ENCODE measurements around the gene PPP1R3A.

Gene PPP1R3A

DNA sequence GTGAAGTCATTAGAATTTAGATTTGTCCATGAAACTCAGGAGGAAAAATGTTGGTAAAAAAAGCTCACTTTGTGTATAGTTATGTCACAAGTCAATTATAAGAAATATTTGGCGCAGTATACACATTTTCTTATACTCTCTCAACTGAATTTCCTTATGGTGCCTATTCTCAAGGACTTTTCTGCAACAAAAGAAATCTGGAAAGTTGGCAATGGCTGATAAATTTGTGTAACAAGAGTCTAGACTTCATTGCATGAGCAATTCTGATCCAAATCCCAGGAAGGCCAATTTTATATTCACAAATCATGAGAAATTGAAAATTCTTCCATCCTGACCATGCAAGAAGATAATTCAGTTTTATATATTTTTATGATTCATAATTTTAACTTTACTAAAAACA lies 35.7 kb downstream of the PPP1R3A start:
- no peak for DNase-seq (ENCODE audit: low spot score)

DNA sequence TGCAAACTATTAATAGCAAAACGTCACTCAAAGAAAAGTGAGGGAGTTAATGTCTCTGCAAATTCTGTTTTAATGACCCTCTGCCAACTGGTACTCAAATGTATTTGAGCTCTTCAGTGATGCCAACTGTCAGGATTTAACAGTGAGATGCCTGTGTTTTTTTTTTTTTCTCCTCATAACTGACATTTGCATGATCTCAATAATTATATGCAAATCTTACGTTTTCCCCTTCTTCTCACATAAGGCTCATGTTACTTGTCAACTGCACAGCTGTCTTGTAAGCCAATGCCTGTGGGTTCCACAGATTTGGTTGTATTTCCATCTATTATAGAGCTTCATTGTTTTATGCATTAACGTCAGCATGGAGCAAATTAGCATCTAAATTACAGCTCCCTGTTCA lies 38.2 kb downstream of the PPP1R3A start:
- DNase-seq (ENCODE audit: low spot score): no peak

DNA sequence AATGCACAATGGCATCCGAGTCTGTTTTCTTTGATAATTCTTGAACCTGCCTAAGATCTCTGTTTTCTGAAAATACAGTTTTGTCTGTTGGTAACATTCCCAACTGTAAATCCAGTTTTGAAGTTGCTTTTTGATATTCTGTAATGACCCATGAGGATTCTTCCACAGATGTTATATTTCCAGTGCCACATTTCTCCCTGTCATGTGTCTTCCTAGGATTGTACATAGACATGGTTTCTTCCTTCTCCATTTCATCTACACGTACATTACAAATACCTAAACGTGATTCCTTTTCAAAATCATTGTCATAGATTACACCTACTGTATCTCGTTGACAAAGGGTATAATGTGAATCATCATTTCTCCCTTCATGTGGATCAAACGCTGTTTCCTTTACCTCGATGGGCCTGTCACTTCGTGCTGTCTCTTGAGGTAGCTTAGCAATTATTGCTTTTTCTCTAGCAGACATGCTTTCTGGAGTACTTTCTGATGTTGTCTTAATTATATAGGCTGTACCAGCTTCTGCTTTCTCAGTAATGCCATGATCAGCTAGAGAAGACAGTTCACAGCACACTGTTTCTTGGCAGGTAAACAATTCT lies 40.3 kb downstream of the PPP1R3A start:
- DNase-seq (ENCODE audit: low spot score): no peak

- no peak for DNase-seq (ENCODE audit: low spot score)
Observed at GRCh38 chr7:113875224-113875623, 43.6 kb downstream of the PPP1R3A start.

GRCh38 chr7:113873554-113874151 lies 45.2 kb downstream of the PPP1R3A start:
- DNase-seq (ENCODE audit: low spot score): no peak

DNA sequence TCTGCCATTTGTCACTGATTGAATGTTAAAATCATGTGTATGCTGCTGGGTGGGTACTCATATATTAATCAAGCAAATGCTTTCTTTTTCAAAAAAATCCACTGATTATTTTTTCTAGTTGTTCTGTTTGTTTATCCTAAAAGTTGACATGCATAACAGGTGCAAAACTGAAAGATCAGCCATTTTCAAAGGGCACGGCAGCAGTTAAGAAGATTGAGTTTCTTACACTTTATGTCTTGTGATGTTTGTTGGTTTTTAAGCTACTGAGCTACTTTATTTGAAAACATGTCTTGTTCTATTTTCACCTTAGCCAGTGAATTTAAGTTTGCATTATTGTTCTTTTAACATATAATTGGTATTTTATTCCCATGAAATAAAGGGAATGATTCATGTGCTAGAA lies 45.8 kb downstream of the PPP1R3A start:
- no peak for DNase-seq (ENCODE audit: low spot score)

GRCh38 chr7:113867325-113867724 lies 51.5 kb downstream of the PPP1R3A start:
- no peak for DNase-seq (ENCODE audit: low spot score)

GRCh38 chr7:113856010-113856409 lies 62.8 kb downstream of the PPP1R3A start:
- DNase-seq (ENCODE audit: low spot score): no peak

DNA sequence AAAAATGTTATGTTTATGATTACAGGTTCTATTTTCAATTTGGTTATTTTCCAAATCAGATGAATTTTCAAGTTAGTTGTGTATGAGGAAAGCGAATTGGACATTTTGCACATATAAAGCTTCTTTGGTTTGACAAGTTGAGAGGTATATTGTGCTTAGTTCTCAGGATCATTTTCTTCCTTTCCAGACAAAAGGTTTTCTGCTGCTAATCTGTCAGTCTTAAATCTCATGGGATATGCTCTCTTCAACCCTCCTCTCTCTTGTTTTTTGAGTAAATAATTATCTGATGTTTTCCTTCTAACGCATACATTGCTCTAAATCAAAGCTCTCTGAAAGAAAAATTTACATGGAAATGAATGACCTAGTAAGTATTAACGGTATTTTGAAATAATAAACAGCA lies 77.9 kb downstream of the PPP1R3A start:
- DNase-seq (ENCODE audit: low spot score): no peak

DNA sequence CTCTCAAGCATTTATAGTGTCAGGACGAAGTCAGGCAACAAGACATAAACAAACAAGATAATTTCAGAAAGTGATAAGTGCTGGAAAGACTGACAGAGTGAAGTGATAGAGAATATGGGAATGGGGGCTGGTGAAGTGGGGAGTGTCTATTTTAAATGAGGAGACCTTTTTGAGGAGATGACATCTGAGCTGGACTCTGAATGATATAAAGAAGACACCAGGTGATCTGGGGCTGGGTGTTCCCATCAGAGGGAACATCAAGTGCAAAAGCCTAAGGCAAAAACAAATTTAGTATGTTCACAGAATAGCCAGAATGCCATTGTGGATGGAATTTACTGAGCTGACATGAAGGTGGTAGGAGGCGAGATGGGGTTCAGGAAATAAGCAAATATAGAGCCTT lies 83.4 kb downstream of the PPP1R3A start:
- no peak for DNase-seq (ENCODE audit: low spot score)

DNA sequence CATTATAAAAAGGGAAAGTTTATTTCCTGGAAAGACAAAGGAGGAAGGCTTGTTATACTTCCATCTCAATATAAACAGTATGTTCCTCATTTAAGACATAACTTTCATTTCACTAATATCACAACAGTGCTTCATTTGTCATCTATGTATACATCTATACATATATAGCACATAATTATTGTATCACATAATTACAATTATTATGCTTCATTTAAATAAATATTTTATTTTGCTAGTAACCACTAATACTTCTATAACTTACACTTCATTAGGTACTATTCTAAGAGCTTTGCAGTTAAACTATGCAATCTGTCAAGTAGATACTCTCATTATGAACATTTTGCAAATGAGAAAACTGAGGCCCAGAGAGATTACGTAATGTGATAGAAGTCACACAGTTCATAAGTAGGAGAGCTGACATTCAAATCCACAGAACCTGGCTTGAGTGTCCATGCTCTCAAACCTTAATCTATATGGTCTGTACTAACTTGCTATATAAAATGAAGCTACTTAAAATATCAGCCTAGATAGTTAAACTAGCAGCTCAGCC lies 86.5 kb downstream of the PPP1R3A start:
- DNase-seq (ENCODE audit: low spot score): no peak

DNA sequence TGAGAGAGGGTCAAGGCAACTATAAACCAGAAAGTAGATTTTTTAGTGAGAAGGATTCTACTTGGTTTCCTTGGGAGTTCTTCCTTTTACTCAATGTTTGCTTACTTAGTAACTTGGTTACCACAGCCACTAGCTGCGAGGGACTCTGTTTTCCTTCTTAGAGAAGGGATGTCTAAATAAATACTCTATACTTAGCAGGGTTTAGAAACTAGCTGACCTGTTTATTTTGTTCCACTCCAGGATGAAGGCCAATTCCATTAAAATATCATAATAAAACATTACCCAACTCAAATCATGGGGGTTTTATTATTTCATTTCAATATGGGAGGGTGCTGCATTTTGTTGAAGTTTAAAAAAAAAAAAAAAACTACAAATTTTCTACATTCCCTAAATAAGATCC lies 87.3 kb downstream of the PPP1R3A start:
- DNase-seq (ENCODE audit: low spot score): no peak

DNA sequence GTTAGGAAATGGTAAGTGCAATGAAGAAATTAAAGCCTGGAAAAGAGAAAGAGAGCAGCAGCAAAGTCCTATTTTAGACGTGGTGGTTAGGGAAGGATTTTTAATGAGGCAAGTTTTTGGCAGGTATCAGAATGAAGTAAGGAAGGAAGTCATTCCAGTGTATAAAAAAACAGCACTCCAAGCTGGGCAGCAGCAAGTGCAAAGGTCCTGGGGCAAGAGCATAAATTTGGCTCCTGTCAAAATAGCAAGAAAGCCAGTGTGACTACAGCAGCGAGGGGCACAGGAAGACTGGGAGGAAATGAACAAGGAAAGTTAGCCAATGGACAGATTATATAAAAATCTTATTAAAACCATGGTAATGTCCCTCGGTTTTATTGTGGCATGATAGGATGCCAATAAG lies 90.2 kb downstream of the PPP1R3A start:
- no peak for DNase-seq (ENCODE audit: low spot score)
